ENCODE measurements around the gene MICU2. TPM values are rescaled to one million over a fixed set of nuclear protein-coding genes. Genes with fewer than 3 reads are reported as not detected.

Gene MICU2
- total and polyA plus RNA-seq, 2 donors (not counting 3 experiments of a cell fraction or from before 2014, with no cell fraction given), result 24.0 to 36.7 TPM

GRCh38 chr13:21608961-21609360, 5.0 kb upstream of the MICU2 start:
- Histone ChIP-seq H3K36me3 (ENCODE audit: control insufficient read depth in 2 of 2, extremely low read depth in 1 of 2, insufficient read depth in 2 of 2, low read length in 2 of 2) (no peaks in the 10 kb centered on the region), H3K9ac (replicated peaks; ENCODE audit: extremely low read depth, insufficient read depth, low read length) (no peak overlapping the region), H3K9me1 (replicated peaks; ENCODE audit: control insufficient read depth, extremely low read depth, insufficient read depth, low read length) (no peaks in the 10 kb centered on the region), H2AFZ (ENCODE audit: low read depth, low read length) (no peak overlapping the region), H3K9me3 (replicated peaks; ENCODE audit: control insufficient read depth, insufficient read depth, low read length) (no peaks in the 10 kb centered on the region), H3K4me2 (ENCODE audit: insufficient read depth, low read length) (no peak overlapping the region), H3K4me1 (ENCODE audit: control insufficient read depth, extremely low read depth, insufficient read depth, low read length) (peaks cover 5% of the 10 kb centered on the region), H3K27ac (ENCODE audit: insufficient read depth, low read depth, low read length) (no peak overlapping the region), H3K79me2 (ENCODE audit: control insufficient read depth, insufficient read depth, low read length) (no peaks in the 10 kb centered on the region), H3K27me3 (ENCODE audit: control insufficient read depth in 2 of 2, insufficient read depth in 2 of 2, low read length in 2 of 2) (peaks cover 10 to 27% of the 10 kb centered on the region in 2 experiments), H3K4me3 (replicated peaks in 1 of 3; ENCODE audit: insufficient read depth in 1 of 3, low read depth in 1 of 3, low read length in 3 of 3) (no peak overlapping the region), H4K20me1 (replicated peaks; ENCODE audit: control insufficient read depth, extremely low read depth, insufficient read depth, low read length) (no peaks in the 10 kb centered on the region)
- FAIRE-seq, result no peak
- POLR2A ChIA-PET, result no interaction called here
- dilution Hi-C loops (cut with MboI; ENCODE audit: extremely low pct_ligation_motif_present, low sequenced_read_pairs) (no loop called here), intact Hi-C loops (cut with micrococcal nuclease) (no loop called here)
- no peak for DNase-seq (ENCODE audit: low read depth, low spot score)
- TF ChIP-seq EZH2 (IDR thresholded peaks at IDR 0.05; ENCODE audit: borderline replicate concordance, low read depth, low read length, severe bottlenecking), result no peak
- TF ChIP-seq FOS (IDR thresholded peaks at IDR 0.05; ENCODE audit: borderline replicate concordance, insufficient read depth, low read length), result no peak
- TF ChIP-seq, protein P1, sequence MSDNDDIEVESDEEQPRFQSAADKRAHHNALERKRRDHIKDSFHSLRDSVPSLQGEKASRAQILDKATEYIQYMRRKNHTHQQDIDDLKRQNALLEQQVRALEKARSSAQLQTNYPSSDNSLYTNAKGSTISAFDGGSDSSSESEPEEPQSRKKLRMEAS (IDR thresholded peaks at IDR 0.05; ENCODE audit: insufficient read depth, insufficient read length), result no peak
- no peak for TF ChIP-seq POLR2A (IDR thresholded peaks at IDR 0.05; ENCODE audit: low read depth, low read length)
- TF ChIP-seq, protein P2, sequence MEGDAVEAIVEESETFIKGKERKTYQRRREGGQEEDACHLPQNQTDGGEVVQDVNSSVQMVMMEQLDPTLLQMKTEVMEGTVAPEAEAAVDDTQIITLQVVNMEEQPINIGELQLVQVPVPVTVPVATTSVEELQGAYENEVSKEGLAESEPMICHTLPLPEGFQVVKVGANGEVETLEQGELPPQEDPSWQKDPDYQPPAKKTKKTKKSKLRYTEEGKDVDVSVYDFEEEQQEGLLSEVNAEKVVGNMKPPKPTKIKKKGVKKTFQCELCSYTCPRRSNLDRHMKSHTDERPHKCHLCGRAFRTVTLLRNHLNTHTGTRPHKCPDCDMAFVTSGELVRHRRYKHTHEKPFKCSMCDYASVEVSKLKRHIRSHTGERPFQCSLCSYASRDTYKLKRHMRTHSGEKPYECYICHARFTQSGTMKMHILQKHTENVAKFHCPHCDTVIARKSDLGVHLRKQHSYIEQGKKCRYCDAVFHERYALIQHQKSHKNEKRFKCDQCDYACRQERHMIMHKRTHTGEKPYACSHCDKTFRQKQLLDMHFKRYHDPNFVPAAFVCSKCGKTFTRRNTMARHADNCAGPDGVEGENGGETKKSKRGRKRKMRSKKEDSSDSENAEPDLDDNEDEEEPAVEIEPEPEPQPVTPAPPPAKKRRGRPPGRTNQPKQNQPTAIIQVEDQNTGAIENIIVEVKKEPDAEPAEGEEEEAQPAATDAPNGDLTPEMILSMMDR (IDR thresholded peaks at IDR 0.05; ENCODE audit: extremely low read depth in 1 of 2, insufficient read depth in 1 of 2, low read depth in 1 of 2, low read length in 2 of 2), result no peak
- TF ChIP-seq GATA2 (IDR thresholded peaks at IDR 0.05; ENCODE audit: insufficient read depth, insufficient read length, low read depth, low read length), result no peak
- no peak for TF ChIP-seq JUN (IDR thresholded peaks at IDR 0.05; ENCODE audit: borderline replicate concordance, insufficient read depth, insufficient read length, low read depth)
- no peak for TF ChIP-seq POLR2AphosphoS5 (IDR thresholded peaks at IDR 0.05; ENCODE audit: insufficient read depth, low read depth, low read length)
- TF ChIP-seq MYC (IDR thresholded peaks at IDR 0.05; ENCODE audit: low read depth, low read length), result no peak
- CTCF ChIA-PET, result interaction anchor here (1.0 to 1.8 kb wide), 2 partner anchors 28 to 29 kb away, joined by 3 to 6 read pairs; no protein-coding TSS in a partner anchor
- BruUV-seq (replicated peaks), result no TSS peak

Measured in endothelial cell of umbilical vein (primary cell).